GM23338 (cell line): Measurements from ENCODE around the gene IL17REL. TPM values are rescaled to one million over a fixed set of nuclear protein-coding genes. Genes with fewer than 3 reads are reported as not detected.

Source experiments
- ATAC-seq: fragments of 200-7000 bp; cut with Tn5 transposase; 3 replicates; pipeline ENCODE4 v1.9.1; 2020
- DNase-seq: peaks from one replicate; pipeline ENCODE4 v3.0.0-alpha.2; 2015; ENCODE audit warnings: low spot score
- H2AFZ ChIP-seq: fragments of 200-600 bp; sonication (generic); 2 replicates; pipeline ENCODE4 v1.8.0; 2016; ENCODE audit warnings: antibody characterized with exemption, mild to moderate bottlenecking, moderate library complexity
- H3F3A ChIP-seq: fragments of 200-600 bp; sonication (generic); replicated peaks from 2 replicates; pipeline ENCODE4 v1.8.0; 2017; ENCODE audit warnings: antibody characterized with exemption, mixed run types, low read depth
- H3K27ac ChIP-seq: fragments of 200-600 bp; sonication (generic); 2 replicates; pipeline ENCODE4 v1.6.1; 2016; ENCODE audit warnings: low read depth
- H3K27me3 ChIP-seq: fragments of 200-600 bp; sonication (generic); 2 replicates; pipeline ENCODE4 v1.8.0; 2016; ENCODE audit warnings: mild to moderate bottlenecking, mixed run types, moderate library complexity; ENCODE audit not compliant: insufficient read depth
- H3K36me3 ChIP-seq: fragments of 200-600 bp; sonication (generic); 2 replicates; pipeline ENCODE4 v1.8.0; 2016; ENCODE audit warnings: mild to moderate bottlenecking; ENCODE audit not compliant: insufficient read depth
- H3K4me1 ChIP-seq: fragments of 200-600 bp; sonication (generic); 2 replicates; pipeline ENCODE4 v1.8.0; 2016; ENCODE audit warnings: mild to moderate bottlenecking, moderate library complexity; ENCODE audit not compliant: insufficient read depth
- H3K4me2 ChIP-seq: fragments of 200-600 bp; sonication (generic); 2 replicates; pipeline ENCODE4 v1.7.1; 2017; ENCODE audit warnings: mixed run types
- H3K4me3 ChIP-seq: fragments of 200-600 bp; sonication (generic); 2 replicates; pipeline ENCODE4 v1.6.1; 2016; ENCODE audit warnings: mixed run types
- H3K79me2 ChIP-seq: fragments of 200-600 bp; sonication (generic); replicated peaks from 2 replicates; pipeline ENCODE4 v1.8.0; 2017; ENCODE audit warnings: mild to moderate bottlenecking; ENCODE audit not compliant: insufficient read depth
- H3K9me2 ChIP-seq: fragments of 200-600 bp; sonication (generic); 2 replicates; pipeline ENCODE4 v1.8.0; 2017; ENCODE audit not compliant: insufficient read depth
- H4K20me1 ChIP-seq: fragments of 200-600 bp; sonication (generic); replicated peaks from 2 replicates; pipeline ENCODE4 v1.8.0; 2017; ENCODE audit warnings: mild to moderate bottlenecking; ENCODE audit not compliant: insufficient read depth
- H3K27ac Mint-ChIP-seq: 2 replicates; pipeline ENCODE4 v1.8.0; 2020; ENCODE audit warnings: inconsistent platforms, mild to moderate bottlenecking, moderate library complexity, mixed read lengths
- H3K27me3 Mint-ChIP-seq: 3 replicates; pipeline ENCODE4 v1.8.0; 2022; ENCODE audit warnings: low read depth, mild to moderate bottlenecking, moderate library complexity, mixed read lengths, inconsistent platforms; ENCODE audit not compliant: insufficient read depth, poor library complexity
- H3K36me3 Mint-ChIP-seq: 3 replicates; pipeline ENCODE4 v1.8.0; 2021; ENCODE audit warnings: low read depth, mild to moderate bottlenecking, inconsistent platforms, moderate library complexity, mixed read lengths
- H3K4me1 Mint-ChIP-seq: 3 replicates; pipeline ENCODE4 v1.8.0; 2020; ENCODE audit warnings: mild to moderate bottlenecking, inconsistent platforms, mixed read lengths
- H3K4me3 Mint-ChIP-seq: 3 replicates; pipeline ENCODE4 v1.8.0; 2021; ENCODE audit warnings: moderate library complexity, mild to moderate bottlenecking, inconsistent platforms, mixed read lengths
- H3K9me3 Mint-ChIP-seq: 3 replicates; pipeline ENCODE4 v1.8.0; 2020; ENCODE audit warnings: moderate library complexity, mild to moderate bottlenecking, inconsistent platforms, mixed read lengths
- ETS1 ChIP-seq: IDR thresholded peaks from 2 replicates; pipeline ENCODE4 v1.6.1; 2016; ENCODE audit warnings: antibody characterized with exemption
- EZH2 ChIP-seq: fragments of 200-600 bp; sonication (generic); IDR thresholded peaks from one replicate; pipeline ENCODE4 v1.8.0; 2017; ENCODE audit warnings: antibody characterized with exemption, mild to moderate bottlenecking, low read depth; ENCODE audit not compliant: unreplicated experiment
- EZH2phosphoT487 ChIP-seq: fragments of 200-600 bp; sonication (generic); IDR thresholded peaks from one replicate; pipeline ENCODE4 v1.8.1; 2018; ENCODE audit warnings: antibody characterized with exemption; ENCODE audit not compliant: unreplicated experiment
- JUNB ChIP-seq: IDR thresholded peaks from one replicate; pipeline ENCODE4 v1.6.1; 2016; ENCODE audit warnings: antibody characterized with exemption; ENCODE audit not compliant: unreplicated experiment
- POLR2AphosphoS5 ChIP-seq: IDR thresholded peaks from 2 replicates; pipeline ENCODE4 v1.6.1; 2016; ENCODE audit warnings: antibody characterized with exemption, low read depth
- ZNF114 ChIP-seq: fragments of 250-450 bp; sonication (Bioruptor Pico); IDR thresholded peaks from 2 replicates; pipeline ENCODE4 v1.5.0; 2020; ENCODE audit warnings: mild to moderate bottlenecking, moderate library complexity
- ZNF331 ChIP-seq: fragments of 250-450 bp; sonication (Bioruptor Pico); IDR thresholded peaks from 2 replicates; pipeline ENCODE4 v1.5.0; 2020; ENCODE audit warnings: low read depth, mild to moderate bottlenecking, moderate library complexity
- polyA plus RNA-seq: library from polyadenylated mRNA; unstranded; fragments of >200 nt; fragmentation: Nextera tagmentation; extraction: Ambion mirVana; gene quantifications from 2 replicates; pipeline ENCODE4 v1.2.1, GENCODE V29; 2016
- total RNA-seq: library from RNA; depleted of rRNA; stranded (reverse); fragments of >200 nt; shearing (Covaris generic); gene quantifications from 2 replicates; pipeline ENCODE4 v1.2.3, GENCODE V29; 2014
- TF ChIP-seq, protein P1 (sequence below), 2 experiments: fragments of 200-600 bp in 1 of 2; sonication (generic) in 1 of 2; conservative IDR thresholded peaks; 2 replicates each; pipeline versions ENCODE4 v1.5.1 to v1.6.1; 2016 to 2017; ENCODE audit warnings: antibody characterized with exemption in 2 of 2, low read depth in 2 of 2, mild to moderate bottlenecking in 2 of 2, moderate library complexity in 1 of 2
- TF ChIP-seq, protein P2 (sequence below): fragments of 250-450 bp; sonication (Bioruptor Pico); IDR thresholded peaks from 2 replicates; pipeline ENCODE4 v1.5.0; 2020; ENCODE audit warnings: mild to moderate bottlenecking, moderate library complexity
- TF ChIP-seq, protein P3 (sequence below): IDR thresholded peaks from one replicate; pipeline ENCODE4 v1.6.1; 2018; ENCODE audit warnings: antibody characterized with exemption; ENCODE audit not compliant: unreplicated experiment

IL17REL gene
- total and polyA plus RNA-seq, 2 experiments from 2014 or later: 0.31 TPM; not detected in 1

DNA sequence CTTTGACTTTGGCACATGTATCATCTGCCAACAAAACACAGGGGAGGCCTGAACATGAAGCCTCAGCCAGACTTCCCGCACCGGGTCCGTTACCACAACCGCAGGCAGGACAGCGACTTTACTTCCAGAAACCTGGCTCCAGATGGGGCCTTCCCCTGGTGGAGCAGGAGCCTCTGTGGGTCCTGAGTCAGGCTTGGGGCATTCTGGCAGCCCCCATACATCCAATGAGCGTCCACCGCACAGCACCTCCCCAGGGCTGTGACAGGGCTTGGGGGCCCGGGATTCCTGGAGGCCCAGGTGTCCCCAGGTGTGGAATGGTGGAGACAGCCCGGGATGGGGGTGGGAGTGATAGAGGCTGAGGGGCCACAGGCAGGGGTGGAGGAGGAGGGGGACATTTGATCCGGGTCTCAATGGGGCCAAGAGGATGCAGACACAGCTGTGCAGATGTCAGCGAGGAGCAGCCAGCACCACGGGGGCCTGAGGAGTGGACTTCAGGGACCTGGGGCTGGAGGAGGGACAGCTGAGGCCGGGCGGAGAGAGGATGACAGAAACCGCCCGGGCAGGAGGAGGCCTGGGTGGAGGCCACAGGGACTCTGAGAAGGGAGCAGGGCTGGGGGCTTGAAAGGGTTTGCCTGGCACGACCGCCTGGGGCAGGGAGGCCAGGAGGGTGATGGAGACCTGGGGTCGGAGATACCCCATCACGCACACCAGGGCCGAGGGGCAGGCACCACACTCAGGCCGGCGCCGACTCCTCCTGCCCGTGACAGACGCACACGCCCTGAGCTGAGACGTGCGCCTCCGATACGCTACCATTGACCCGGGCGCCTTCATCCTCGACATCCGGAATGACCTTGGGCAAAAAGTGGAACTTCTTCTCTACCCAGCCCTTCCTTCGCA lies 37.0 kb upstream of the IL17REL start:
- ATAC-seq (no peak), DNase-seq (no peak)
- peaks cover 10% of the 10 kb centered on the region for H3K27me3 Mint-ChIP-seq
- no peak overlapping the region for H3K27ac ChIP-seq
- no peaks in the 10 kb centered on the region for H3K36me3 Mint-ChIP-seq
- no peaks in the 10 kb centered on the region for H3K79me2 ChIP-seq
- no peaks in the 10 kb centered on the region for H3K4me1 ChIP-seq
- no peaks in the 10 kb centered on the region; the same call in 2 of the 3 replicates for H3K9me3 Mint-ChIP-seq
- H3K27me3 ChIP-seq: no peaks in the 10 kb centered on the region
- no peak overlapping the region for H3K27ac Mint-ChIP-seq
- H4K20me1 ChIP-seq: no peaks in the 10 kb centered on the region
- no peak overlapping the region for H3K4me3 ChIP-seq
- no peak overlapping the region for H3K4me3 Mint-ChIP-seq
- H3K4me2 ChIP-seq: no peak overlapping the region
- TF ChIP-seq ZNF331 (CRISPR knock-in tag) (no peak), EZH2 (no peak), POLR2AphosphoS5 (no peak), EZH2phosphoT487 (no peak), ETS1 (no peak), ZNF114 (CRISPR knock-in tag) (no peak), JUNB (no peak)
- TF ChIP-seq, protein P1, sequence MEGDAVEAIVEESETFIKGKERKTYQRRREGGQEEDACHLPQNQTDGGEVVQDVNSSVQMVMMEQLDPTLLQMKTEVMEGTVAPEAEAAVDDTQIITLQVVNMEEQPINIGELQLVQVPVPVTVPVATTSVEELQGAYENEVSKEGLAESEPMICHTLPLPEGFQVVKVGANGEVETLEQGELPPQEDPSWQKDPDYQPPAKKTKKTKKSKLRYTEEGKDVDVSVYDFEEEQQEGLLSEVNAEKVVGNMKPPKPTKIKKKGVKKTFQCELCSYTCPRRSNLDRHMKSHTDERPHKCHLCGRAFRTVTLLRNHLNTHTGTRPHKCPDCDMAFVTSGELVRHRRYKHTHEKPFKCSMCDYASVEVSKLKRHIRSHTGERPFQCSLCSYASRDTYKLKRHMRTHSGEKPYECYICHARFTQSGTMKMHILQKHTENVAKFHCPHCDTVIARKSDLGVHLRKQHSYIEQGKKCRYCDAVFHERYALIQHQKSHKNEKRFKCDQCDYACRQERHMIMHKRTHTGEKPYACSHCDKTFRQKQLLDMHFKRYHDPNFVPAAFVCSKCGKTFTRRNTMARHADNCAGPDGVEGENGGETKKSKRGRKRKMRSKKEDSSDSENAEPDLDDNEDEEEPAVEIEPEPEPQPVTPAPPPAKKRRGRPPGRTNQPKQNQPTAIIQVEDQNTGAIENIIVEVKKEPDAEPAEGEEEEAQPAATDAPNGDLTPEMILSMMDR (conservative IDR thresholded peaks at IDR 0.05; ENCODE audit: low read depth in 2 of 2): no peak
- TF ChIP-seq, protein P2, sequence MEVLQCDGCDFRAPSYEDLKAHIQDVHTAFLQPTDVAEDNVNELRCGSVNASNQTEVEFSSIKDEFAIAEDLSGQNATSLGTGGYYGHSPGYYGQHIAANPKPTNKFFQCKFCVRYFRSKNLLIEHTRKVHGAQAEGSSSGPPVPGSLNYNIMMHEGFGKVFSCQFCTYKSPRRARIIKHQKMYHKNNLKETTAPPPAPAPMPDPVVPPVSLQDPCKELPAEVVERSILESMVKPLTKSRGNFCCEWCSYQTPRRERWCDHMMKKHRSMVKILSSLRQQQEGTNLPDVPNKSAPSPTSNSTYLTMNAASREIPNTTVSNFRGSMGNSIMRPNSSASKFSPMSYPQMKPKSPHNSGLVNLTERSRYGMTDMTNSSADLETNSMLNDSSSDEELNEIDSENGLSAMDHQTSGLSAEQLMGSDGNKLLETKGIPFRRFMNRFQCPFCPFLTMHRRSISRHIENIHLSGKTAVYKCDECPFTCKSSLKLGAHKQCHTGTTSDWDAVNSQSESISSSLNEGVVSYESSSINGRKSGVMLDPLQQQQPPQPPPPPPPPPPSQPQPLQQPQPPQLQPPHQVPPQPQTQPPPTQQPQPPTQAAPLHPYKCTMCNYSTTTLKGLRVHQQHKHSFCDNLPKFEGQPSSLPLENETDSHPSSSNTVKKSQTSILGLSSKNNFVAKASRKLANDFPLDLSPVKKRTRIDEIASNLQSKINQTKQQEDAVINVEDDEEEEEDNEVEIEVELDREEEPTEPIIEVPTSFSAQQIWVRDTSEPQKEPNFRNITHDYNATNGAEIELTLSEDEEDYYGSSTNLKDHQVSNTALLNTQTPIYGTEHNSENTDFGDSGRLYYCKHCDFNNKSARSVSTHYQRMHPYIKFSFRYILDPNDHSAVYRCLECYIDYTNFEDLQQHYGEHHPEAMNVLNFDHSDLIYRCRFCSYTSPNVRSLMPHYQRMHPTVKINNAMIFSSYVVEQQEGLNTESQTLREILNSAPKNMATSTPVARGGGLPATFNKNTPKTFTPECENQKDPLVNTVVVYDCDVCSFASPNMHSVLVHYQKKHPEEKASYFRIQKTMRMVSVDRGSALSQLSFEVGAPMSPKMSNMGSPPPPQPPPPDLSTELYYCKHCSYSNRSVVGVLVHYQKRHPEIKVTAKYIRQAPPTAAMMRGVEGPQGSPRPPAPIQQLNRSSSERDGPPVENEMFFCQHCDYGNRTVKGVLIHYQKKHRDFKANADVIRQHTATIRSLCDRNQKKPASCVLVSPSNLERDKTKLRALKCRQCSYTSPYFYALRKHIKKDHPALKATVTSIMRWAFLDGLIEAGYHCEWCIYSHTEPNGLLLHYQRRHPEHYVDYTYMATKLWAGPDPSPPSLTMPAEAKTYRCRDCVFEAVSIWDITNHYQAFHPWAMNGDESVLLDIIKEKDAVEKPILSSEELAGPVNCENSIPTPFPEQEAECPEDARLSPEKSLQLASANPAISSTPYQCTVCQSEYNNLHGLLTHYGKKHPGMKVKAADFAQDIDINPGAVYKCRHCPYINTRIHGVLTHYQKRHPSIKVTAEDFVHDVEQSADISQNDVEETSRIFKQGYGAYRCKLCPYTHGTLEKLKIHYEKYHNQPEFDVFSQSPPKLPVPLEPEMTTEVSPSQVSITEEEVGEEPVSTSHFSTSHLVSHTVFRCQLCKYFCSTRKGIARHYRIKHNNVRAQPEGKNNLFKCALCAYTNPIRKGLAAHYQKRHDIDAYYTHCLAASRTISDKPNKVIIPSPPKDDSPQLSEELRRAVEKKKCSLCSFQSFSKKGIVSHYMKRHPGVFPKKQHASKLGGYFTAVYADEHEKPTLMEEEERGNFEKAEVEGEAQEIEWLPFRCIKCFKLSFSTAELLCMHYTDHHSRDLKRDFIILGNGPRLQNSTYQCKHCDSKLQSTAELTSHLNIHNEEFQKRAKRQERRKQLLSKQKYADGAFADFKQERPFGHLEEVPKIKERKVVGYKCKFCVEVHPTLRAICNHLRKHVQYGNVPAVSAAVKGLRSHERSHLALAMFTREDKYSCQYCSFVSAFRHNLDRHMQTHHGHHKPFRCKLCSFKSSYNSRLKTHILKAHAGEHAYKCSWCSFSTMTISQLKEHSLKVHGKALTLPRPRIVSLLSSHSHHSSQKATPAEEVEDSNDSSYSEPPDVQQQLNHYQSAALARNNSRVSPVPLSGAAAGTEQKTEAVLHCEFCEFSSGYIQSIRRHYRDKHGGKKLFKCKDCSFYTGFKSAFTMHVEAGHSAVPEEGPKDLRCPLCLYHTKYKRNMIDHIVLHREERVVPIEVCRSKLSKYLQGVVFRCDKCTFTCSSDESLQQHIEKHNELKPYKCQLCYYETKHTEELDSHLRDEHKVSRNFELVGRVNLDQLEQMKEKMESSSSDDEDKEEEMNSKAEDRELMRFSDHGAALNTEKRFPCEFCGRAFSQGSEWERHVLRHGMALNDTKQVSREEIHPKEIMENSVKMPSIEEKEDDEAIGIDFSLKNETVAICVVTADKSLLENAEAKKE (CRISPR knock-in tag): no peak
- TF ChIP-seq, protein P3, sequence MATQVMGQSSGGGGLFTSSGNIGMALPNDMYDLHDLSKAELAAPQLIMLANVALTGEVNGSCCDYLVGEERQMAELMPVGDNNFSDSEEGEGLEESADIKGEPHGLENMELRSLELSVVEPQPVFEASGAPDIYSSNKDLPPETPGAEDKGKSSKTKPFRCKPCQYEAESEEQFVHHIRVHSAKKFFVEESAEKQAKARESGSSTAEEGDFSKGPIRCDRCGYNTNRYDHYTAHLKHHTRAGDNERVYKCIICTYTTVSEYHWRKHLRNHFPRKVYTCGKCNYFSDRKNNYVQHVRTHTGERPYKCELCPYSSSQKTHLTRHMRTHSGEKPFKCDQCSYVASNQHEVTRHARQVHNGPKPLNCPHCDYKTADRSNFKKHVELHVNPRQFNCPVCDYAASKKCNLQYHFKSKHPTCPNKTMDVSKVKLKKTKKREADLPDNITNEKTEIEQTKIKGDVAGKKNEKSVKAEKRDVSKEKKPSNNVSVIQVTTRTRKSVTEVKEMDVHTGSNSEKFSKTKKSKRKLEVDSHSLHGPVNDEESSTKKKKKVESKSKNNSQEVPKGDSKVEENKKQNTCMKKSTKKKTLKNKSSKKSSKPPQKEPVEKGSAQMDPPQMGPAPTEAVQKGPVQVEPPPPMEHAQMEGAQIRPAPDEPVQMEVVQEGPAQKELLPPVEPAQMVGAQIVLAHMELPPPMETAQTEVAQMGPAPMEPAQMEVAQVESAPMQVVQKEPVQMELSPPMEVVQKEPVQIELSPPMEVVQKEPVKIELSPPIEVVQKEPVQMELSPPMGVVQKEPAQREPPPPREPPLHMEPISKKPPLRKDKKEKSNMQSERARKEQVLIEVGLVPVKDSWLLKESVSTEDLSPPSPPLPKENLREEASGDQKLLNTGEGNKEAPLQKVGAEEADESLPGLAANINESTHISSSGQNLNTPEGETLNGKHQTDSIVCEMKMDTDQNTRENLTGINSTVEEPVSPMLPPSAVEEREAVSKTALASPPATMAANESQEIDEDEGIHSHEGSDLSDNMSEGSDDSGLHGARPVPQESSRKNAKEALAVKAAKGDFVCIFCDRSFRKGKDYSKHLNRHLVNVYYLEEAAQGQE: no peak
- no peaks in the 10 kb centered on the region for H3K4me1 Mint-ChIP-seq
- no peaks in the 10 kb centered on the region for H3K9me2 ChIP-seq
- no peaks in the 10 kb centered on the region for H3F3A ChIP-seq
- H2AFZ ChIP-seq: no peak overlapping the region
- H3K36me3 ChIP-seq: no peaks in the 10 kb centered on the region
